Duodenal mucosa (tissue), 2 donors: ENCODE results near the gene VAV1.
"Not testable (repeated sequence)": the region's sequence is repeated elsewhere in the genome, so short reads cannot be mapped to it uniquely, and the experiment has no call there.

ENCODE experiments used
- H3K27ac ChIP-seq: one replicate; pipeline ENCODE4 v1.7.0; 2013; ENCODE audit warnings: low read depth, low read length
- H3K27me3 ChIP-seq, 2 donors: one replicate each; pipeline ENCODE4 v1.7.0; 2013; ENCODE audit warnings: low read length in 2 of 2, control low read depth in 1 of 2; ENCODE audit not compliant: insufficient read depth in 2 of 2, control insufficient read depth in 1 of 2
- H3K36me3 ChIP-seq, 2 donors: one replicate each; pipeline ENCODE4 v1.7.0; 2013; ENCODE audit warnings: low read length in 2 of 2, control low read depth in 1 of 2; ENCODE audit not compliant: insufficient read depth in 2 of 2, control insufficient read depth in 1 of 2
- H3K4me1 ChIP-seq, 2 donors: one replicate each; pipeline ENCODE4 v1.7.0; 2013; ENCODE audit warnings: low read length in 2 of 2, control low read depth in 1 of 2; ENCODE audit not compliant: insufficient read depth in 2 of 2, control insufficient read depth in 1 of 2
- H3K4me3 ChIP-seq, 2 donors: one replicate each; pipeline ENCODE4 v1.7.0; 2013; ENCODE audit warnings: low read length in 2 of 2, low read depth in 1 of 2
- H3K9ac ChIP-seq, 2 donors: one replicate each; pipeline ENCODE4 v1.7.0; 2013; ENCODE audit warnings: low read length in 2 of 2, low read depth in 1 of 2
- H3K9me3 ChIP-seq, 2 donors: one replicate each; pipeline ENCODE4 v1.7.0; 2013; ENCODE audit warnings: low read length in 2 of 2, control low read depth in 1 of 2; ENCODE audit not compliant: control insufficient read depth in 1 of 2

The VAV1 gene

DNA sequence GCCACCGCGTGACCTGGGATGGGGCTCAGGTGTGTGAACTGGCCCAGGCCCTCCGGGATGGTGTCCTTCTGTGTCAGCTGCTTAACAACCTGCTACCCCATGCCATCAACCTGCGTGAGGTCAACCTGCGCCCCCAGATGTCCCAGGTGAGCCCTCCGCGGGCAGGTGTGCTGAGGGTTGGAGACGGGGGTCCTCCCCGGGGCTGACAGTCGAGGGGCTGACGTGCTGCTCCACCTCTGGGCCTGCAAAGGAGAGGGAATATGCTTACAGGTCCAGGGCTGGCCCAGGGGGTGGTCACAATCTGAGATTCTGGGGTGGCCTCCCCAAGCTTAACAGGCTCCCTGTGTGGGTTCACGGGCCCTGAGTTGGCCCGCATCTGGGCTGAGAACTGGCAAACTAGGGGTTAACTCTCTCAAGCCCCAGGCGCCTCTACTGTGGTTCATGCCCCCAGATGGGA, 386 bp downstream of the VAV1 start:
- no peaks in the 10 kb centered on the region for H3K36me3 ChIP-seq
- H3K4me3 ChIP-seq = peak overlapping the region; percentile 72 to 76
- peak overlapping the region; percentile 57 to 59 for H3K9ac ChIP-seq
- peaks cover 0 to 17% of the 10 kb centered on the region in 2 donors for H3K4me1 ChIP-seq
- peaks cover 0 to 4% of the 10 kb centered on the region in 2 donors for H3K27me3 ChIP-seq
- H3K27ac ChIP-seq = no peak overlapping the region
- no peaks in the 10 kb centered on the region for H3K9me3 ChIP-seq

DNA sequence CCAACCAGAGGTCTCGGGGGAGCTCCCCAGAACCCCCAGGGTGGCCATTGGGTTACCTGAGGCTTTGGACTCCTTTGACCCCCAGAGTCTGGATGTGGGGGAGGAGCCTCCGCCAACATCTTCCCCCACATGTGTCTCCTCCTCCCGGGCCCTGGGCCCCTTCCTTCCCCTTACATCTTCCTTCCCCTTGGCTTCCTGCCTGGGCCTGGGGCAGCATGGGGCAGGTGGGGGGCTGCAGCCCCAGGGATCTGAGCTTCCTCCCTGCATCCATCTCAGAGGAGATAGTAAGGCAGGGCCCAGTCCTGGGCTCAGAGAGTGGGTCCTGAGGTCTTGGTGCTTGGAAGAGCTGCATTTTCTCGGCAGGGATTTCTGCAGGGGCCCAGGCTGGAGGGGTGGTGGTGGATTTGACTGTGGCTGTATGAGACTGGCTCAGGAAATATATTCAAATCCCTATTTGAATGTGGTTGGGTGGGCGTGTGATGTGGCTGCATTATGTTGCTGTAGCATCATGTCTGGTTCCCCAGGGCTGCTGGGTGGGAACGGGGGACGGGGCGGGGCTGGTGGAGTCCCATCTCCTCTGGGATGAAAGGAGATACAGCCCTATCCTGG, 919 bp downstream of the VAV1 start:
- H3K4me1 ChIP-seq = peaks cover 0 to 12% of the 10 kb centered on the region in 2 donors
- no peaks in the 10 kb centered on the region for H3K36me3 ChIP-seq
- peak overlapping the region; percentile 57 to 59 for H3K9ac ChIP-seq
- H3K27me3 ChIP-seq = peaks cover 0 to 4% of the 10 kb centered on the region in 2 donors
- no peaks in the 10 kb centered on the region for H3K9me3 ChIP-seq
- peak overlapping the region; percentile 72 to 76 for H3K4me3 ChIP-seq
- H3K27ac ChIP-seq = no peak overlapping the region

DNA sequence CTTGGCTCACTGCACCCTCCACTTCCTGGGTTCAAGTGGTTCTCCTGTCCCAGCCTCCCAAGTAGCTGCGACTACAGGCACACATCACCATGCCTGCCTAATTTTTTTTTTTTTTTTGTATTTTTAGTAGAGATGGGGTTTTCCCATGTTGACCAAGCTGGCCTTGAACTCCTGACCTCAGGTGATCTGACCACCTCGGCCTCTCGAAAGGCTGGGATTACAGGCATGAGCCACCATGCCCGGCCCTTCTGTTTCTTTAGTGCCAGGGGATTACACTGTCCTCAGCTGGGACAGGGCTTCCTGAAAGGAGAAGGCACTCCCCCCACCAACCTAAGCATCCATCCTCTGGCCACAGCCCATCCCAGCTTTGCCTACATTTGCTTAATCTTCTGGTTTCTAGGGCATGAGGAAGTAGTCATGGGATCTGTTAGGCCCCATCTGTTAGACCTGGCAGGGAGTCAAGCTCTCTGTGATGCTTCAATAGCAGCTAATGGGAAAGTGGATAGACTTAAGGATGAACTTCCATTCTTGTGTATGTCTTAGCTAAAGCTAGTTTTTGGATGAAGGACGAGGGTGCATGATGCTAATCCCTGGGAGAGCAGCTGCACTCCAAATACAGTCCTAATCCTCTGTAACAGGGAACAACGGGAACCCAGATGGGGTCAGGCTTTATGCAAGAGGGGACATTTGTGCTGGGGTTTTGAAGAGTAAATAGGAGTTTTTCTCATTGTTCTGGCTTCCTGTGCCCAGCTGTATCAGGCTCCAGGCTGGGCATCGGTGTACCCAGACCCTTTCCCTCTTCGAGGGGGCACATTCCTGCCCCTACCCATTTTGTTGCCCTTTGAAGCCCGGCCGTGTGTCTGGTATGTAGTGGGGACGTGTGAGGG, 2.6 kb downstream of the VAV1 start:
- Histone ChIP-seq H3K27me3 (peaks cover 0 to 4% of the 10 kb centered on the region in 2 donors), H3K27ac (no peak overlapping the region), H3K9me3 (no peaks in the 10 kb centered on the region), H3K9ac (no peak overlapping the region), H3K4me3 (no peak overlapping the region), H3K4me1 (peaks cover 0 to 12% of the 10 kb centered on the region in 2 donors), H3K36me3 (no peaks in the 10 kb centered on the region)

DNA sequence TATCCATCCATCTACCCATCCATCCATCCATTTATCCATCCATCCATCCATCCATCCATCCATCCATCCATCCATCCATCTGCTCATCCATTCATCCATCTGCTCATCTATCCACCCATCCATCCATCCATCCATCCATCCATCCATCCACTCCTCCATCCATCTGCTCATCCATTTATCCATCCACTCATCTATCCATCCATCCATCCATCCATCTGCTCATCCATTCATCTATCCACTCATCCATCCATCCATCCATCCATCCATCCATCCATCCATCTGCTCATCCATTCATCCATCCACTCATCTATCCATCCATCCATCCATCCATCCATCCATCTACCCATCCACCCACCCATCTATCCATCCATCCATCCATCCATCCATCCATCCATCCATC, 3.5 kb downstream of the VAV1 start:
- not testable (repeated sequence) for H3K9ac ChIP-seq, H3K36me3 ChIP-seq, H3K9me3 ChIP-seq, H3K27me3 ChIP-seq, H3K27ac ChIP-seq, H3K4me3 ChIP-seq
- H3K4me1 ChIP-seq = peaks cover 0 to 12% of the 10 kb centered on the region in 2 donors

DNA sequence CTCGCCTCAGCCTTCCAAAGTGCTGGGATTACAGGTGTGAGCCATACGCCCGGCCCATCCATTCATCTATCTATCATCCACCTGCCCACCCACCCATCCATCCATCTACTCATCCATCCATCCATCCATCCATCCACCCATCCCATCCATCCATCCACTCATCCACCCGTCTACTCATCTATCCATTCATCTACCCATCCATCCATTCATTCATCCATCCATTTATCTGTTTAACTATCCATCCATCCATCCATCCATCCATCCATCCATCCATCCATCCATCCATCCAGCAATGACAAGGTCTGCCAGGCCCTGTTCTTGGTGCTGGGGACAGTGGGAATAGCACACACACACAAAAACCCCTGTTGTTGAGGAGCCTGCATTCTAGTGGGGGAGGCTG, 4.5 kb downstream of the VAV1 start:
- H3K27me3 ChIP-seq = peaks cover 0 to 4% of the 10 kb centered on the region in 2 donors
- no peak overlapping the region for H3K4me3 ChIP-seq
- H3K36me3 ChIP-seq = no peaks in the 10 kb centered on the region
- no peaks in the 10 kb centered on the region for H3K9me3 ChIP-seq
- H3K4me1 ChIP-seq = peaks cover 0 to 11% of the 10 kb centered on the region in 2 donors
- H3K9ac ChIP-seq = no peak overlapping the region
- no peak overlapping the region for H3K27ac ChIP-seq

DNA sequence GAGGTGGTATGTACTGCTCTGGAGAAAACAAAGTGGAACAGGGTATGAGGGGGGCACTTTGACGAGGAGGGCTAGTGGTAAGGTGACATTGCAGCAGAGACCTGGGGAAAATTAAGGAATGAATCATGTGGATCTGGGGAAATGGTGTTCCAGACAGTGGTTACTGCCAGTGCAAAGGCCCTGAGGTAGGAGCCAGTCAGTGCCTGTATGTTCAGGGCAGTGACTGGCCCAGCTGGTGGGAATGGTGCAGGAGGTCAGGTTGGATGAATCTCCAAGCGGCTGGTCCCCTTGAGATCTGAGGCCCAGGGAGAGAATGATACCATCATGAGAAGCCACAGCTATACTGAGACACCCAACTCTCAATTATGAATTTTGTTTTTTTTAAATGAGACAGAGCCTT, 4.9 kb downstream of the VAV1 start:
- peaks cover 0 to 4% of the 10 kb centered on the region in 2 donors for H3K27me3 ChIP-seq
- no peaks in the 10 kb centered on the region for H3K9me3 ChIP-seq
- no peak overlapping the region for H3K9ac ChIP-seq
- no peak overlapping the region for H3K4me3 ChIP-seq
- H3K36me3 ChIP-seq = no peaks in the 10 kb centered on the region
- no peak overlapping the region for H3K27ac ChIP-seq
- peaks cover 0 to 8% of the 10 kb centered on the region in 2 donors for H3K4me1 ChIP-seq

DNA sequence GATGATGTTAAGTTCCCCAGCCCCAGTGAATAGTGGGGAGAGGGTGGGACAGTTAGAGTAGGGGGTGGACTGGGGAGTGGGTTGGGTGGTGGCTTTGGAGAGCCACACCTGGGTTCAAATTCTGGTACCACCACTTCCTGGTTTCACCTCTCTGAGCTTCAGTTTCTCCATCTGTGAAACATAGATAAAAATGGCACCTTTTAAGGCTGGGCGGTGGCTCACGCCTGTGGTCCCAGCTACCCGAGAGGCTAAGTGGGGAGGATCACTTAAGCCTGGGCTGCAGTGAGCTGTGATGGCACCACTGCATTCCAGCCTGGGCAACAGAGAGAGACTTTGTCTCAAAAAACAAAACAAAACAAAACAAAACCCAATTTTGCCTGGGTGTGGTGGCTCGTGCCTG, 5.9 kb downstream of the VAV1 start:
- H3K9ac ChIP-seq = no peak overlapping the region

DNA sequence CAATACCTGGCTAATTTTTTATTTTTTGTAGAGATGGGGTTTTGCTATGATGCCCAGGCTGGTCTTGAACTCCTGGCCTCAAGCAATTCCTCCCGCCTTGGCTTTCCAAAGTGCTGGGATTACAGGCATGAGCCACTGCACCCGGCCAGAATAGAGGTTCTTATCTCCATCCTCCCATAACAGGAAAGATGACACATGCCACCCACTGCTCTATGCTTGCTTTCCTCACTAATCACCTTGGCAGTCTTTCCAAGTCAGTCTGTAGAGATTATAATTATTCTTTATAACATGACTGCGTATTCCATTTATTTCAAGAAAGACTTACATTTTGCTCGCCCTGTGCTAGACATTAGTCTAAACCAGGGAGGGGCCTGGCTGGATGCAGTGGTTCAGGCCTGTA, 6.7 kb downstream of the VAV1 start:
- no peak overlapping the region for H3K9ac ChIP-seq
- H3K27ac ChIP-seq = no peak overlapping the region
- no peaks in the 10 kb centered on the region for H3K9me3 ChIP-seq
- H3K36me3 ChIP-seq = no peaks in the 10 kb centered on the region
- H3K4me1 ChIP-seq = peaks cover 0 to 8% of the 10 kb centered on the region in 2 donors
- no peak overlapping the region for H3K4me3 ChIP-seq
- no peaks in the 10 kb centered on the region for H3K27me3 ChIP-seq

More for the DNA sequence above, 5.9 kb downstream of the VAV1 start:
- Histone ChIP-seq H3K27ac (no peak overlapping the region), H3K9me3 (no peaks in the 10 kb centered on the region), H3K4me3 (no peak overlapping the region), H3K36me3 (no peaks in the 10 kb centered on the region), H3K27me3 (no peaks in the 10 kb centered on the region), H3K4me1 (peaks cover 0 to 8% of the 10 kb centered on the region in 2 donors)

DNA sequence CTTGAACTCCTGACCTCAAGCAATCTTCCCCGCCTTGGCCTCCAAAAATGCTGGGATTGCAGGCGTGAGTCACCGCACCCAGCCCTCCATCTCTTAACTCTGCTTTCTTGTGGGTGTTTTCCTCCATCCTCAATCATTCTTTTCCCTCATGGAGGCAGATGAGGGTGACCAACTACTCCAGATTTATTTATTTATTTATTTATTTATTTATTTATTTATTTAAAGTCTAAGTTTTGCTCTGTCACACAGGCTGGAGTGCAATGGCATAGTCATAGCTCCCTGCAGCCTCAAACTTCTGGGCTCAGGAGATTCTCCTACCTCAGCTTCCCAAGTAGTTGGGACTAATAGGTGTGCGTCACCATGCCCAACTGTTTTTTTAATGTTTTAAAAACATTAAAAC, 14.9 kb downstream of the VAV1 start:
- Histone ChIP-seq H3K27ac (no peak overlapping the region), H3K4me1 (no peaks in the 10 kb centered on the region), H3K9me3 (no peaks in the 10 kb centered on the region), H3K27me3 (no peaks in the 10 kb centered on the region), H3K36me3 (no peaks in the 10 kb centered on the region), H3K9ac (no peak overlapping the region), H3K4me3 (no peak overlapping the region)

DNA sequence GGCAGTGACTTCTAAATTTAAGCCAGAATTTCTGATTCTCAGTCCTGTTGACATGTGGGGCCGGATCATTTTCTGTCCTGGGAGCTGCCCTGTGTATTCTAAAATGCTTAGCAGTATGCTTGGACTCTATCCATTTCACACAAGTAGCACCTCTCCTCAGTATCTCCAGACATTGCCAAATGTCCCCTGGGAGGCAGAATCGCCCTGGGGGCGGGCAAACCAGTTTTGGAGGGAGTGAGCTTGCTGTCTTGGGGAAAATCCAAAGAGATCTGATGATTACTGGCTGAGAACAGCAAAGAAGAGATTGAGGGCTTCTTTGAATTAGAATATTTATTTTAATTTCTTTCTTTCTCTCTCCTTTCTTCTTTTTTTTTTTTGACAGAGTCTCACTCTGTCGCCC, 16.4 kb downstream of the VAV1 start:
- Histone ChIP-seq H3K27ac (no peak overlapping the region), H3K27me3 (no peaks in the 10 kb centered on the region), H3K36me3 (no peaks in the 10 kb centered on the region), H3K4me3 (no peak overlapping the region), H3K9ac (no peak overlapping the region), H3K9me3 (no peaks in the 10 kb centered on the region), H3K4me1 (peaks cover 0 to 4% of the 10 kb centered on the region in 2 donors)
